HG03558 (cell line): Measurements from ENCODE around the gene ETF1.
A peak's percentile ranks its signal among the peaks of the same experiment; 100 is the strongest.
"Not testable (repeated sequence)": the region's sequence is repeated elsewhere in the genome, so short reads cannot be mapped to it uniquely, and the experiment has no call there.

ENCODE experiments used
- ATAC-seq: cut with Tn5 transposase; IDR thresholded peaks from one replicate; pipeline ENCODE4 v1.9.1; 2021; ENCODE audit warnings: moderate number of reproducible peaks; ENCODE audit not compliant: unreplicated experiment; ENCODE audit errors: extremely low read depth

The ETF1 gene

GRCh38 chr5:138492560-138493045 is 50.4 kb downstream of the ETF1 start:
- no peak for ATAC-seq

DNA sequence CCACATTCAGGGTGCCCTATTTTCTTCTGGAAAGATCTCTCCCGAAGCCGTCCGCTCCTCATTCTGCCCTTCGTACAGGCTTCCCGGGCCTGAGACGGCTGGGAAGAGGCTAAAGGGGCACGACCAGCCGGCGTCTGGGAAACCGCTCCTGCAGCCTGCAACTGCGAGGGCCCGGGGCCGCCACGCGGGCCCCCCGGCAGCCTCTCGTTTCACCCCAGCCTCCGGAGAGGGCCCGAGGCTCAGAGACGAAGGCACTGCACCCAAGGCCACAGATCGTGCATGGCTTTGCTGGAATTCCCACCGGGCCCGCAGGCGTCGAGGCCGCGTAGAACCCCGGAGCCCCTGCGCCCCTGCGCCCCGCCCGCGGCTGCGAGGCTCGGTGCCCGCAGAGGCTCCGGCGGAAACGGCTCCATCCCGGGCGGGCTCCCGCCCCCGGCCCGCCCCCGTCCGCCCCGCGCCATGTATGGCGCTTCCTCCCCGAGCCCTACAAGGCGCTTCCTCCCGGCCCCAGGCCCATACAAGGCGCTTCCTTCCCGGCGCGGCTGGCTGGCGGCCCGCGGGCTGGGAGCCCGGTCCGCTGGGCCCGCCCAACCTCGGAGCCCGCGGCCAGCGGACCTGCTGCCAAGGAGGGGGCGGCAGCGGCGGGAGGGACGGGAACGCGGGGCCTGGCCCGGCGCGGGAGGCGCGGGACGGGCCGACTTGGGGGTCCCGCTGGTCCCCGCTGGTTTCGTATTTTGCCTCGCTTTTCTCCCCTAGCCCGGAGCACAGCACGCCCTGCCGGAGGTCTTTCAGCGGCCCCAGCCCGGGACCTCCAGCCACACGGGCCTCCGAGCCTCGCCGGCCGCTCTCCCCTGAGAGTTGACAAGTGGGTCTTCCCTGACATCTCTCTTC is 51.1 kb downstream of the ETF1 start:
- ATAC-seq: peak; percentile 93

- no peak for ATAC-seq
These were observed 51.8 kb downstream of the ETF1 start for GRCh38 chr5:138491284-138491648.

- ATAC-seq: no peak
These were observed 52.3 kb downstream of the ETF1 start for GRCh38 chr5:138490648-138491283.

- no peak for ATAC-seq
These were observed 53.4 kb downstream of the ETF1 start for GRCh38 chr5:138489683-138490061.

- no peak for ATAC-seq
These were observed 54.5 kb downstream of the ETF1 start for GRCh38 chr5:138488481-138488945.

GRCh38 chr5:138482638-138483037 is 60.4 kb downstream of the ETF1 start:
- no peak for ATAC-seq

DNA sequence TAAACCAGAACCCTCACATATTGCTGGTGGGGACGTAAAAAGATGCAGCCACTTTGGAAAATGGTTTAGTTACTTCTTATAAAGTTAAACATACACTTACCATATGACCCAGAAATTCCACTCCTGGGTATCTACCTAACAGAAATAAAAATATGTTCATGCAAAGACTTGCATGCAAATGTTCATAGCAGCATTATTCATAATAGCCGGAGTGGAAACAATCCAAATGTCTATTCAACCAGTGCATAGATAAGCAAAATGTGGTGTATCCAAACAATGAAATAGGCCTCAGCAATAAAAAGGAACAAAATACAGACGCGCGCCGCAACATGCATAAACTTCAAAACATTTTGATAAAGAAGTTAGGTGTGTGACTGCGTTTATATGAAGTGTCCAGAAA is 66.1 kb downstream of the ETF1 start:
- no peak for ATAC-seq

DNA sequence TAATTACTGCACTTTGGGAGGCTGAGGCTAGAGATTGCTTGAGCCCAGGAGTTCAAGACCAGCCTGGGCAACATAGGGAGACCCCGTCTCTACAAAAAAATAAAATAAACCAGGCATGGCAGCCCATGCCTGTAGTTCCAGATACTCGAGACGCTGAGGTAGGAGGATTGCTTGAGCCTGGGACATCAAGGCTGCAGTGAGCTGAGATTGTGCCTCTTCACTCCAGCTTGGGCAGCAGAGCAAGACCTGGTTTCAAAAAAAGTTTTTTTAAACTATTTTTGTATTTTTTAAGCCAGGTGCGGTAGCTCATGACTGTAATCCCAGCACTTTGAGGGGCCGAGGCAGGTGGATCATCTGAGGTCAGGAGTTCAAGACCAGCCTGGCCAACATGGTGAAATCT is 69.9 kb downstream of the ETF1 start:
- ATAC-seq: not testable (repeated sequence)

DNA sequence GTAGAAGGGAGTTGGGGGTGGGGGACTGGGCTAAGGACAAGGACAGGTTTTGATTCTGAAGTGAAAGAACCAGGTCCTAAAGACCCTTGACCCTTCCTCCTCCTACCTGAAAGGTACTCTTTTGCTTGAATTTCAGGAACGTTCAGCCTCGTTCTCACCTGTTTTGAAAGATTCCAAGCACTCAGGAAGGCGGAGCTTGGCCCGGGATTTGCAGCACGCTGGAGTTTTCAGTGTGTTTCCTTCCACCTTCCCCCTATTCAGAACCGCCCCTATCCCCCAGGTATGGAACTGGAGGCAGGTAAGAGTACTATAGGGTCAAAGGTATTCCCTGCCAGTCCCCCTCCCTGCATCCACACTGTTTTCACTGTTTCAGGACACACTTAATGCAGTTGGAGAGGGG is 70.7 kb downstream of the ETF1 start:
- ATAC-seq: no peak

- no peak for ATAC-seq
These were observed 72.0 kb downstream of the ETF1 start for GRCh38 chr5:138471052-138471361.

- ATAC-seq: no peak
These were observed 72.5 kb downstream of the ETF1 start for GRCh38 chr5:138470322-138471051.

GRCh38 chr5:138469540-138470321 is 73.3 kb downstream of the ETF1 start:
- ATAC-seq: no peak

DNA sequence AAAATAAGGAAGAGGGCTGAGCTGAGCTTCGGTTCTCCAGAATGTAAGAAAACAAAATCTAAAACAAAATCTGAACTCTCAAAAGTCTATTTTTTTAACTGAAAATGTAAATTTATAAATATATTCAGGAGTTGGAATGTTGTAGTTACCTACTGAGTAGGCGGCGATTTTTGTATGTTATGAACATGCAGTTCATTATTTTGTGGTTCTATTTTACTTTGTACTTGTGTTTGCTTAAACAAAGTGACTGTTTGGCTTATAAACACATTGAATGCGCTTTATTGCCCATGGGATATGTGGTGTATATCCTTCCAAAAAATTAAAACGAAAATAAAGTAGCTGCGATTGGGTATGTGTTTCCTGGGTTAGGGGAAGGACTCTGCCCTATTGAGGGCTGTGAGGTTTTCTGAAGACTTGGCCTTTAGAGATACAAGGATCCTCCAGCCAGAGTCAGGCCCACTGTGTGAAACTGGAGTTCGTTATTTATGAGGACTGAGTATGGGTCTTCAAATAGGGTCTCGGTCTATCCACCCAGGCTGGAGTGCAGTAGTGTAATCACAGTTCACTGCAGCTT is 74.0 kb downstream of the ETF1 start:
- no peak for ATAC-seq

DNA sequence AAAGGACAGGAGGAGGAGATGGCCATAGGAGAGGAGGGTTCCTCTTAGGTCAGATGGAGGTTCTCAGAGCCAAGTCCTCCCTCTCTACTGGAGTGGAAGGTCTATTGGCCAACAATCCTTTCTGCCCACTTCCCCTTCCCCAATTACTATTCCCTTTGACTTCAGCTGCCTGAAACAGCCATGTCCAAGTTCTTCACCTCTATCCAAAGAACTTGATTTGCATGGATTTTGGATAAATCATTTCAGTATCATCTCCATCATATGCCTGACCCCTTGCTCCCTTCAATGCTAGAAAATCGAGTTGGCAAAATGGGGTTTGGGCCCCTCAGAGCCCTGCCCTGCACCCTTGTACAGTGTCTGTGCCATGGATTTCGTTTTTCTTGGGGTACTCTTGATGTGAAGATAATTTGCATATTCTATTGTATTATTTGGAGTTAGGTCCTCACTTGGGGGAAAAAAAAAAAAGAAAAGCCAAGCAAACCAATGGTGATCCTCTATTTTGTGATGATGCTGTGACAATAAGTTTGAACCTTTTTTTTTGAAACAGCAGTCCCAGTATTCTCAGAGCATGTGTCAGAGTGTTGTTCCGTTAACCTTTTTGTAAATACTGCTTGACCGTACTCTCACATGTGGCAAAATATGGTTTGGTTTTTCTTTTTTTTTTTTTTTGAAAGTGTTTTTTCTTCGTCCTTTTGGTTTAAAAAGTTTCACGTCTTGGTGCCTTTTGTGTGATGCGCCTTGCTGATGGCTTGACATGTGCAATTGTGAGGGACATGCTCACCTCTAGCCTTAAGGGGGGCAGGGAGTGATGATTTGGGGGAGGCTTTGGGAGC is 74.7 kb downstream of the ETF1 start:
- no peak for ATAC-seq

GRCh38 chr5:138467711-138468132 is 75.3 kb downstream of the ETF1 start:
- no peak for ATAC-seq

- no peak for ATAC-seq
These were observed 75.9 kb downstream of the ETF1 start for GRCh38 chr5:138466900-138467710.
